Nephron (organoid): Measurements from ENCODE around the gene PAPPA2.
"Not testable (repeated sequence)": the region's sequence is repeated elsewhere in the genome, so short reads cannot be mapped to it uniquely, and the experiment has no call there.

Source experiments
- H3K27ac Mint-ChIP-seq, 3 experiments: 2 replicates each; pipeline ENCODE4 v1.8.0; 2020; ENCODE audit warnings: mixed read lengths in 3 of 3, mild to moderate bottlenecking in 2 of 3, moderate library complexity in 1 of 3
- H3K27me3 Mint-ChIP-seq: 2 replicates; pipeline ENCODE4 v1.8.0; 2021; ENCODE audit warnings: low read depth, mild to moderate bottlenecking, moderate library complexity, mixed read lengths
- H3K36me3 Mint-ChIP-seq: 2 replicates; pipeline ENCODE4 v1.8.0; 2020; ENCODE audit warnings: low read depth, mixed read lengths
- H3K4me1 Mint-ChIP-seq: 2 replicates; pipeline ENCODE4 v1.8.0; 2020; ENCODE audit warnings: mixed read lengths
- H3K4me3 Mint-ChIP-seq, 3 experiments: 2 replicates each; pipeline ENCODE4 v1.8.0; 2020; ENCODE audit warnings: mild to moderate bottlenecking in 3 of 3, mixed read lengths in 3 of 3, moderate library complexity in 2 of 3
- H3K9me3 Mint-ChIP-seq: 2 replicates; pipeline ENCODE4 v1.8.0; 2020; ENCODE audit warnings: mixed read lengths
- TF ChIP-seq, protein P1 (sequence below), 3 experiments: fragments of 200-600 bp; sonication (generic); IDR thresholded peaks; one replicate each; pipeline ENCODE4 v1.5.0; 2021; ENCODE audit warnings: antibody characterized with exemption in 3 of 3; ENCODE audit not compliant: unreplicated experiment in 3 of 3

PAPPA2 gene

DNA sequence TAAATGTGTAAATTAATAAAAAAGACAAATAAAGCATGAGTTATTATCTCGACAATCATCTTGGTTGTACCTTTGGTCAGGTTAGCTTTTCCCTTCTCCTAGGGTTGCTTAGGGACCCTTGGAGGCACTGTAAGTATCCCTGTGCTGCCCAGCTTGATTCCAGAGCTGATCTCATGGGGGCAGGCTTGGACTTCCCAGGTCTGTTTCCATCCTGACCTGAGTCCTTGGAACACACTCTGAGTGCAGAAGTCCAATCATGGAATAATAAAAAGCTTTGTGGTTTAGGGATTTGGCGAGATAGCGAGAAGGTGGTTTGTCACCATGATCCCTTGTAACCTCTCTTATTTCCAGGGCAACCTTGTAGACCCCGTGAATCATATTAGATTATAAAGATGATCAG is 18.7 kb upstream of the PAPPA2 start:
- Mint-ChIP-seq H3K9me3 (no peaks in the 10 kb centered on the region), H3K27me3 (no peaks in the 10 kb centered on the region), H3K27ac (no peak overlapping the region), H3K4me1 (no peaks in the 10 kb centered on the region), H3K4me3 (no peak overlapping the region), H3K36me3 (no peaks in the 10 kb centered on the region)
- TF ChIP-seq, protein P1, sequence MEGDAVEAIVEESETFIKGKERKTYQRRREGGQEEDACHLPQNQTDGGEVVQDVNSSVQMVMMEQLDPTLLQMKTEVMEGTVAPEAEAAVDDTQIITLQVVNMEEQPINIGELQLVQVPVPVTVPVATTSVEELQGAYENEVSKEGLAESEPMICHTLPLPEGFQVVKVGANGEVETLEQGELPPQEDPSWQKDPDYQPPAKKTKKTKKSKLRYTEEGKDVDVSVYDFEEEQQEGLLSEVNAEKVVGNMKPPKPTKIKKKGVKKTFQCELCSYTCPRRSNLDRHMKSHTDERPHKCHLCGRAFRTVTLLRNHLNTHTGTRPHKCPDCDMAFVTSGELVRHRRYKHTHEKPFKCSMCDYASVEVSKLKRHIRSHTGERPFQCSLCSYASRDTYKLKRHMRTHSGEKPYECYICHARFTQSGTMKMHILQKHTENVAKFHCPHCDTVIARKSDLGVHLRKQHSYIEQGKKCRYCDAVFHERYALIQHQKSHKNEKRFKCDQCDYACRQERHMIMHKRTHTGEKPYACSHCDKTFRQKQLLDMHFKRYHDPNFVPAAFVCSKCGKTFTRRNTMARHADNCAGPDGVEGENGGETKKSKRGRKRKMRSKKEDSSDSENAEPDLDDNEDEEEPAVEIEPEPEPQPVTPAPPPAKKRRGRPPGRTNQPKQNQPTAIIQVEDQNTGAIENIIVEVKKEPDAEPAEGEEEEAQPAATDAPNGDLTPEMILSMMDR (IDR thresholded peaks at IDR 0.05; ENCODE audit: unreplicated experiment in 3 of 3), result no peak

DNA sequence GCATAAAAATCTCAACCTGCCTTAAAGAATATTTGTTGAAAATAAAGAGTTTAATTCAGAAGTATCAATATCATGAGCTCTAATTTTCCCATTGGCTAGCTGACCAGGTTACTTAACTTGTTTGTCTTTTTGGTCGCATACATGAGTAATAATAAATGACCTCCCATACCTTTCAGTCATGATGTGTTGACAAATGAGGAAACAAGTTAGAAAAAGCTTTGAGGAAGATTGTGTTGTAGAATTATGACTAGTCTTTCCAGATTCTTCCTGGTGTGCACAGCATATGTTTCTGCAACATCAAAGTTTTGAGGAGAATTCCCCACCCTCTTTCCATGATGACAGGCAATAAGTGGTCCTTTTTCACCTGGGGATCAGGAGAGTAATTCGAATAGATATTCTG is 17.6 kb upstream of the PAPPA2 start:
- Mint-ChIP-seq H3K4me1 (no peaks in the 10 kb centered on the region), H3K36me3 (no peaks in the 10 kb centered on the region), H3K4me3 (no peak overlapping the region), H3K27ac (no peak overlapping the region), H3K9me3 (no peaks in the 10 kb centered on the region), H3K27me3 (no peaks in the 10 kb centered on the region)
- TF ChIP-seq, protein P1 (IDR thresholded peaks at IDR 0.05; ENCODE audit: unreplicated experiment in 3 of 3), result no peak

DNA sequence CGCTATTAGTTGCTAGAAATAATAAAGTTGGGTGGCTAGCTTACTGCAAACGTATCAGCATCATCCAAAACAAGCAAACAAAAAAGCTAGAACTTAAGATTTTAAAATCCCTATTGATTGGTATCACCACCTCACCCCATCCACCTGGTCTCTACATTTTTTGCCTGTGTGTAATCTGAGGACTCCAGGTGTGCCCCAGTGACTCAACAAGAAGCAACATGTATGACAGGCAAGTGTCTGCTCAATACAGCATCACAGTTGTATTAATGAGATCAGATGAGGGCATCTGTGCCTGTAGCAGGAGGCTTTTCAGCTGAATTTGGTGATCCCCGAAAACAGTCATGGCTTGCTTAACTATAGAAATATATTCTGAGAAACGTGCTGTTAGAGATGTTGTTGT is 14.6 kb upstream of the PAPPA2 start:
- Mint-ChIP-seq H3K36me3 (no peaks in the 10 kb centered on the region), H3K4me1 (no peaks in the 10 kb centered on the region), H3K27me3 (no peaks in the 10 kb centered on the region), H3K27ac (no peak overlapping the region), H3K4me3 (no peak overlapping the region), H3K9me3 (peaks cover 11% of the 10 kb centered on the region)
- TF ChIP-seq, protein P1 (IDR thresholded peaks at IDR 0.05; ENCODE audit: unreplicated experiment in 3 of 3), result no peak

DNA sequence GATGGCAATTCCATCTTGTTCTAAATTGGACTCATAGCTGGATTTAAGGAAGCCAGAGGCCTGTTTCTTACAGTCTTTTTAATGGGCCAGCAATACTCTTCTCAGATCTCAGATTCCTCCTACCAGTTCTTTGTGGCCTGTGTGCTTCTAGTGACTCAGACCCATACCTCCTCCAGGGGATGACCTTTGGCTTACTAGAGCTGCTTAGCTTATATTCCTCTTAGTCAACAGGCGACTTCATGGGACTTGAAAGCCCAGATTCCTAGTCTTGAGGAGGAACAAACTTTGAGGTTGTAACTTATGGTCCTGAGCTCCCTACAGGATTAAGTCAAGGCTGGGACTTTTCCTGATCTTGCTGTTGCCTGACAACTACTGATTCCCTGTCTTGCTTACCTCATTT is 12.4 kb upstream of the PAPPA2 start:
- H3K9me3 Mint-ChIP-seq, result peaks cover 15% of the 10 kb centered on the region
- H3K4me3 Mint-ChIP-seq, result no peak overlapping the region
- H3K36me3 Mint-ChIP-seq, result no peaks in the 10 kb centered on the region

DNA sequence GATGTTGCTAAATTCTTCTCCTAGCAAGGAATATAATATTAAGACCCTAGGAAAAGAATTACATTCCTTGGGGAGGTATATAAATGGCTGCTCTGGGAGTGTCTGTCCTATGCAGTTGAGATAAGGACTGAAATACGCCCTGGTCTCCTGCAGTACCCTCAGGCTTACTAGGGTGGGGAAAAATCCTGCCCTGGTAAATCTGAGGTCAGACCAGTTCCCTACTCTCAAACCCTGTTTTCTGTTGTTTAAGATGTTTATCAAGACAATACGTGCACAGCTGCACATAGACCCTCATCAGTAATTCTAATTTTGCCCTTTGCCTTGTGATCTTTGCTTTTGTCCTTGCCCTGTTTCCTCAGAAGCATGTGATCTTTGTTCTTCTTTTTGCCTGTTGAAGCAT is 11.2 kb upstream of the PAPPA2 start:
- peaks cover 15% of the 10 kb centered on the region for H3K9me3 Mint-ChIP-seq
- H3K4me3 Mint-ChIP-seq, H3K4me1 Mint-ChIP-seq, H3K27ac Mint-ChIP-seq, H3K36me3 Mint-ChIP-seq, H3K27me3 Mint-ChIP-seq: not testable (repeated sequence)

More for the DNA sequence above, 12.4 kb upstream of the PAPPA2 start:
- TF ChIP-seq, protein P1 (IDR thresholded peaks at IDR 0.05; ENCODE audit: unreplicated experiment in 3 of 3), result no peak
- H3K4me1 Mint-ChIP-seq, result no peaks in the 10 kb centered on the region
- H3K27ac Mint-ChIP-seq, result no peak overlapping the region
- H3K27me3 Mint-ChIP-seq, result no peaks in the 10 kb centered on the region

DNA sequence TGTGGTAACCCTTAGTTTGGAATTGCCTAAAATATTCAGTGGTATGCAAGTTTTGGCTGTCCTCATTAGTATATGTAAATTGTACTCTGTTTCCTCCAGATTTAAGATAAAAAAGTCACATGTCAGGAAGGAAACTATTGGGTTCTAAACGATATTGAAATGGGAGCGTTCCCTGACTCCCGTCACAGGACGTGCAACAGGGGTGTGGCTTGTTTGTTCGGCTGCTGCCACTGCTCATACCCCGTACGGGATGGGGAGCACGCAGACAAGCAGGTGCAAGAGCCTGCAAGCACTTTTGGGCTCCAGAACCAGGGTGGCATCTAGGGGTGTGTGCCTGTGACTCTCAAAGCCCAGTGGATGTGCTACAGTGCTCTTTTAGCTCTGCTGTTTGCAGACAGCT is 6.2 kb upstream of the PAPPA2 start:
- H3K9me3 Mint-ChIP-seq, result peaks cover 21% of the 10 kb centered on the region
- H3K27me3 Mint-ChIP-seq, result no peaks in the 10 kb centered on the region
- H3K4me3 Mint-ChIP-seq, result no peak overlapping the region
- H3K36me3 Mint-ChIP-seq, result peaks cover 4% of the 10 kb centered on the region
- H3K27ac Mint-ChIP-seq, result no peak overlapping the region
- no peaks in the 10 kb centered on the region for H3K4me1 Mint-ChIP-seq
- TF ChIP-seq, protein P1 (IDR thresholded peaks at IDR 0.05; ENCODE audit: unreplicated experiment in 3 of 3), result no peak
